Thoracic aorta (tissue), 2 donors: ENCODE results near the gene TRIM62. TPM values are rescaled to one million over a fixed set of nuclear protein-coding genes. Genes with fewer than 3 reads are reported as not detected.

ENCODE experiments used
- ATAC-seq: fragments of 150-250 bp; one replicate; pipeline ENCODE4 v1.8.0; 2017; ENCODE audit warnings: low read depth; ENCODE audit not compliant: insufficient number of reproducible peaks, low FRiP score
- DNase-seq: peaks from one replicate; pipeline ENCODE4 v3.0.0-alpha.2; 2020; ENCODE audit warnings: low spot score
- H3K27ac ChIP-seq, 2 donors: fragments of 200-600 bp; sonication (generic); 1 replicate in 1 of 2; 2 replicates in 1 of 2; pipeline ENCODE4 v1.5.1; 2016; ENCODE audit warnings: mild to moderate bottlenecking in 2 of 2, moderate library complexity in 2 of 2
- H3K27me3 ChIP-seq: fragments of 200-600 bp; sonication (generic); replicated peaks from 2 replicates; pipeline ENCODE4 v1.6.0; 2016; ENCODE audit warnings: mild to moderate bottlenecking; ENCODE audit not compliant: insufficient read depth
- H3K36me3 ChIP-seq: fragments of 200-600 bp; sonication (generic); one replicate; pipeline ENCODE4 v1.5.1; 2016
- H3K4me1 ChIP-seq, 2 donors: fragments of 200-600 bp; sonication (generic); 1 replicate in 1 of 2; 2 replicates in 1 of 2; pipeline versions ENCODE4 v1.5.1 to v1.6.0; 2016; ENCODE audit warnings: low read depth in 2 of 2, mild to moderate bottlenecking in 1 of 2; ENCODE audit not compliant: control insufficient read depth in 1 of 2
- H3K4me3 ChIP-seq: fragments of 200-600 bp; sonication (generic); 2 replicates; pipeline ENCODE4 v1.5.1; 2016; ENCODE audit warnings: mild to moderate bottlenecking
- H3K9me3 ChIP-seq: fragments of 200-600 bp; sonication (generic); 2 replicates; pipeline ENCODE4 v1.5.1; 2016
- total RNA-seq, 2 donors: library from RNA; depleted of rRNA; stranded (reverse); fragments of >200 nt; gene quantifications; one replicate each; pipeline versions ENCODE4 v1.1.0 to v1.2.3, GENCODE V29; 2016
- TF ChIP-seq, protein P1 (sequence below): fragments of 200-600 bp; sonication (generic); IDR thresholded peaks from one replicate; pipeline ENCODE4 v1.5.1; 2019; ENCODE audit warnings: antibody characterized with exemption

The TRIM62 gene
- total RNA-seq, 2 donors from 2014 or later = 13.0 to 14.0 TPM

DNA sequence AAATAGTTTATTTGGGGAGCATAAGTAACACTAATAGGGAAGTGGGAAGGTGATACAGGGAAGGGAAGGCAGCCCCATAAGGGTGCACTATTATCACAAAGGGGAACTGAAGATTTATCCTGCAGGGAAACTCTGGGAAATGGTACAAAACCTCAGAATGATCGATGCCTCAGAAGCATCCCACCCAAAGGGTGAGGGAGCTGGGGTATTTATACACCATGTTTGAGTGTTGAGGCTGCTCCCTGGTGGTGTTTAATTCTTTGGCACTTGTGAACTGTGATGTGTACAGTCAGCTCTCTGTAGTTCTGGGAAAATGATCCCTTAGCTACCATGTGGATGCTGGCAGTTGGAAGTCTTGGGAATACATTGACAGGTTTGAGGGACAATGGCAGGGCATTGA is 5.1 kb upstream of the TRIM62 start:
- no peaks in the 10 kb centered on the region for H3K9me3 ChIP-seq
- ATAC-seq (no peak), DNase-seq (no peak)
- H3K27me3 ChIP-seq = no peaks in the 10 kb centered on the region
- H3K27ac ChIP-seq = no peak overlapping the region
- H3K36me3 ChIP-seq = no peaks in the 10 kb centered on the region
- H3K4me3 ChIP-seq = no peak overlapping the region
- TF ChIP-seq, protein P1, sequence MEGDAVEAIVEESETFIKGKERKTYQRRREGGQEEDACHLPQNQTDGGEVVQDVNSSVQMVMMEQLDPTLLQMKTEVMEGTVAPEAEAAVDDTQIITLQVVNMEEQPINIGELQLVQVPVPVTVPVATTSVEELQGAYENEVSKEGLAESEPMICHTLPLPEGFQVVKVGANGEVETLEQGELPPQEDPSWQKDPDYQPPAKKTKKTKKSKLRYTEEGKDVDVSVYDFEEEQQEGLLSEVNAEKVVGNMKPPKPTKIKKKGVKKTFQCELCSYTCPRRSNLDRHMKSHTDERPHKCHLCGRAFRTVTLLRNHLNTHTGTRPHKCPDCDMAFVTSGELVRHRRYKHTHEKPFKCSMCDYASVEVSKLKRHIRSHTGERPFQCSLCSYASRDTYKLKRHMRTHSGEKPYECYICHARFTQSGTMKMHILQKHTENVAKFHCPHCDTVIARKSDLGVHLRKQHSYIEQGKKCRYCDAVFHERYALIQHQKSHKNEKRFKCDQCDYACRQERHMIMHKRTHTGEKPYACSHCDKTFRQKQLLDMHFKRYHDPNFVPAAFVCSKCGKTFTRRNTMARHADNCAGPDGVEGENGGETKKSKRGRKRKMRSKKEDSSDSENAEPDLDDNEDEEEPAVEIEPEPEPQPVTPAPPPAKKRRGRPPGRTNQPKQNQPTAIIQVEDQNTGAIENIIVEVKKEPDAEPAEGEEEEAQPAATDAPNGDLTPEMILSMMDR = no peak
- H3K4me1 ChIP-seq = peaks cover 7 to 9% of the 10 kb centered on the region in 2 donors

DNA sequence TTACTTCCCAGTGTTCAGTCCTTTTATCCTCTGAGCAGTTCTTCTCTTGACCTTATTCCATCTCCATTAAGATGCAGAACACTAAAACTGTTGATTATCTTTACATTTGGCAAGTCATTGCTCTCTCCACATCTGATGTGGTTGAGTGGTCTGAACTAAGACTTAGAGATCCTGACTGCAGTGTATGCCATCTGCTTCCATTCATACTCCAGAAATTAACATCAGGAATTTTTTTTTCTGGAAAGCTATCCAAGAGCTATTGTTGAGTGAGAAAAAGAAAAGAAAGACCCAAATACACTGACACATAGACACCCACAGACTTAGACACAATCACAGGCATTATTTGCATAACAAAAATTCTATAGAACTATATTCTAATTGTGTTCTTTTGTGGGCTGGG is 3.7 kb upstream of the TRIM62 start:
- ATAC-seq = no peak
- H3K27ac ChIP-seq = no peak overlapping the region
- H3K27me3 ChIP-seq = no peaks in the 10 kb centered on the region
- no peaks in the 10 kb centered on the region for H3K9me3 ChIP-seq
- H3K36me3 ChIP-seq = no peaks in the 10 kb centered on the region
- no peak for DNase-seq
- no peak overlapping the region for H3K4me3 ChIP-seq
- peaks cover 7 to 9% of the 10 kb centered on the region in 2 donors for H3K4me1 ChIP-seq
- TF ChIP-seq, protein P1 = no peak

DNA sequence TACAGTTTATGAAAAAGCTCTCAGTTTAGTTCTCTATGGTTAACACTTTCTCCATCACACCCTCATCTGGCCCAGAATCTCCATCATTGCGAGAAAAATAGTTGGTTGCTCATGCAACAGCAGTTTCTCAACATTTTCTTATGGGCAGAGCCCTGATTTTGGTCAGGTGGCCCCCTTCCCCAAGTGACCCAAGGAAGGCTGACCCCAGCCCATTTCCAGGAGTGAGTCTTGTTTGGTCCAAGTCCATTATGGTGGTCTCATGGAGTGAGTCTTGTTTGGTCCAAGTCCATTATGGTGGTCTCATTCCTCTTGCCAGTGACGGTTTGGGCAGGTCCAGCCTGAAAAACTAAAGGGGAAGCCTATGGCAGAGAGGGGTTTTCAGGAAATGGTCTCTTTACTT is 1.5 kb upstream of the TRIM62 start:
- ATAC-seq = no peak
- Histone ChIP-seq H3K9me3 (no peaks in the 10 kb centered on the region), H3K4me3 (no peak overlapping the region)

DNA sequence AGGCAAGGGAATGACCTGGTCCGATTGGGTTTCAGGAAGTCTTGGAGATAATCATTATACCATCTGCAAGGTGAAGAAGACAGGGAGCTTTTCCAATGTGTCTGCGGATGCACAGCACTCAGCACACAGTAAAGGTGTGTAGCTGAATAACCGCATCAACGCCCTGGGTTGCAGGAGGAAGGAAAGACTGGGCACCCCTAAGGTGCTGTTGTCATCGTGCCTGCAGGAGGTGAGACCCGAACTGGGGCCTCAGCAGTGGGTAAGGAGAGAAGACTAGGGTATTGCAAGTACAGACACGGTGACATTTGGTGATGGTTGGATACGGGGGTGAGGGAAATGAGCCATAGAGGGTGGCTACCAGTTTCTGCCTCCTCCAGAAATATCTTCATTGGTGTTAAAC is 1.1 kb upstream of the TRIM62 start:
- H3K27ac ChIP-seq = no peak overlapping the region
- no peaks in the 10 kb centered on the region for H3K9me3 ChIP-seq
- H3K4me3 ChIP-seq = no peak overlapping the region
- ATAC-seq = no peak
- H3K27me3 ChIP-seq = no peaks in the 10 kb centered on the region
- TF ChIP-seq, protein P1 = no peak
- no peaks in the 10 kb centered on the region for H3K36me3 ChIP-seq
- H3K4me1 ChIP-seq = peaks cover 7 to 15% of the 10 kb centered on the region in 2 donors
- DNase-seq = no peak

More for the DNA sequence above, 1.5 kb upstream of the TRIM62 start:
- no peaks in the 10 kb centered on the region for H3K36me3 ChIP-seq
- no peaks in the 10 kb centered on the region for H3K27me3 ChIP-seq
- H3K27ac ChIP-seq = no peak overlapping the region
- TF ChIP-seq, protein P1 = no peak
- H3K4me1 ChIP-seq = peaks cover 7 to 15% of the 10 kb centered on the region in 2 donors
- no peak for DNase-seq

DNA sequence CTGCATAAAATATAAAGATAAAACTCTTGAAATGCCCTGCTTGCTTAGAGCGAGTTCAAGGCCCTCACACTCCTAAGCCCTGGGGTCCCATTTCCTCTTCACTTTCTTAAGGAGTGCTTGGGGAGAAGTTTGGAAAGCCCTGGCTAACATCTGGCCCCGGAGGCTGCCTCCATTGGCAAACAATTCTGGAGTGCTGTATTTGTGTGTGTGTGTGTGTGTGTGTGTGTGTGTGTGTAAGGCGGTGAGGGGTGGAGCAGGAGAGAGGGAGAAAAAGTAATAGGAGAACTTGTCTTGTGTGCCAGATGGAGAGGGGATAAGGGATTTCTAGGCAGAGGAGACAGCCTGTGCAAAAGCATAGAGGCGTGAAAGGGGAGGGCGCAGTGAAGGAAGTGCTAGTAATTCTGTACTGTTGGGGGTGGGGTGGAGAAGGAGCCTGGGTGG is 578 bp upstream of the TRIM62 start:
- Histone ChIP-seq H3K4me1 (peaks cover 7 to 15% of the 10 kb centered on the region in 2 donors), H3K27me3 (no peaks in the 10 kb centered on the region), H3K27ac (peak overlapping the region; percentile 68 to 77), H3K4me3 (peak overlapping the region; percentile 89), H3K36me3 (no peaks in the 10 kb centered on the region), H3K9me3 (no peaks in the 10 kb centered on the region)
- no peak for DNase-seq
- ATAC-seq = no peak
- TF ChIP-seq, protein P1 = no peak
